EH (cell line): ENCODE data around the gene CTXN1.

Experiments
- DNase-seq: peaks from one replicate; pipeline ENCODE4 v3.0.0-alpha.2; 2015; ENCODE audit warnings: low read depth

Gene CTXN1

GRCh38 chr19:7900401-7900870 is 25.5 kb downstream of the CTXN1 start:
- no peak for DNase-seq

GRCh38 chr19:7899751-7900378 is 26.1 kb downstream of the CTXN1 start:
- DNase-seq = no peak

- no peak for DNase-seq
Observed at GRCh38 chr19:7898967-7899366, 27.0 kb downstream of the CTXN1 start.

GRCh38 chr19:7897292-7897691 is 28.6 kb downstream of the CTXN1 start:
- DNase-seq = no peak

GRCh38 chr19:7895565-7895964 is 30.4 kb downstream of the CTXN1 start:
- no peak for DNase-seq

- DNase-seq = no peak
Observed at GRCh38 chr19:7894612-7895309, 31.2 kb downstream of the CTXN1 start.

- DNase-seq = peak; percentile 53
Observed at GRCh38 chr19:7893362-7894101, 32.4 kb downstream of the CTXN1 start.

GRCh38 chr19:7888826-7889217 is 37.1 kb downstream of the CTXN1 start:
- no peak for DNase-seq

- peak; percentile 83 for DNase-seq
Observed at GRCh38 chr19:7888145-7888825, 37.6 kb downstream of the CTXN1 start, which contains the start of gene LRRC8E. LRRC8E (plus strand) TSS chr19:7888510; CDS start chr19:7895604, 7,094 bp downstream.

GRCh38 chr19:7887408-7888144 is 38.4 kb downstream of the CTXN1 start:
- no peak for DNase-seq

- no peak for DNase-seq
Observed at GRCh38 chr19:7885818-7886217, 40.1 kb downstream of the CTXN1 start.

- peak; percentile 81 for DNase-seq
Observed at GRCh38 chr19:7883796-7884570, 42.0 kb downstream of the CTXN1 start.

- no peak for DNase-seq
Observed at GRCh38 chr19:7883105-7883504, 42.8 kb downstream of the CTXN1 start.

- no peak for DNase-seq
Observed at GRCh38 chr19:7881910-7882309, 44.0 kb downstream of the CTXN1 start.

- no peak for DNase-seq
Observed at GRCh38 chr19:7879836-7880235, 46.1 kb downstream of the CTXN1 start.

GRCh38 chr19:7879111-7879807 is 46.7 kb downstream of the CTXN1 start:
- no peak for DNase-seq

- DNase-seq = peak; percentile 39
Observed at GRCh38 chr19:7877249-7877836, 48.6 kb downstream of the CTXN1 start.

GRCh38 chr19:7874897-7875273 is 51.0 kb downstream of the CTXN1 start:
- DNase-seq = no peak
